ENCODE data around the gene DTNA. TPM values are rescaled to one million over a fixed set of nuclear protein-coding genes. Genes with fewer than 3 reads are reported as not detected.
"Not testable (repeated sequence)": the region's sequence is repeated elsewhere in the genome, so short reads cannot be mapped to it uniquely, and the experiment has no call there.

The DTNA gene
- polyA plus RNA-seq, 1 experiment, result 16.4 TPM

GRCh38 chr18:34913837-34914661, 204.0 kb downstream of the DTNA start:
- CTCF ChIA-PET, result no interaction called here

GRCh38 chr18:34915046-34915445, 204.9 kb downstream of the DTNA start:
- H3K4me3 ChIP-seq (ENCODE audit: low read depth, low read length), result no peak overlapping the region
- H3K9me3 ChIP-seq (ENCODE audit: control insufficient read depth, insufficient read depth, low read length), result no peaks in the 10 kb centered on the region
- DNase-seq (ENCODE audit: low read depth, low spot score), result no peak
- no peak for TF ChIP-seq CTCF (IDR thresholded peaks at IDR 0.05; ENCODE audit: low read depth, low read length)
- POLR2A ChIA-PET, result no interaction called here
- CTCF ChIA-PET, result no interaction called here
- no peak overlapping the region for H3K27ac ChIP-seq (ENCODE audit: low read depth, low read length)
- no peaks in the 10 kb centered on the region for H3K27me3 ChIP-seq (ENCODE audit: control insufficient read depth, insufficient read depth, low read length)

More at GRCh38 chr18:34913837-34914661, 204.0 kb downstream of the DTNA start:
- Histone ChIP-seq H3K4me3 (ENCODE audit: low read depth, low read length) (no peak overlapping the region), H3K27ac (ENCODE audit: low read depth, low read length) (peak overlapping the region; percentile 66), H3K9me3 (ENCODE audit: control insufficient read depth, insufficient read depth, low read length) (no peaks in the 10 kb centered on the region), H3K27me3 (ENCODE audit: control insufficient read depth, insufficient read depth, low read length) (no peaks in the 10 kb centered on the region)
- DNase-seq (ENCODE audit: low read depth, low spot score), result peak; percentile 61
- no peak for TF ChIP-seq CTCF (IDR thresholded peaks at IDR 0.05; ENCODE audit: low read depth, low read length)
- POLR2A ChIA-PET, result interaction anchor here (0.6 to 0.7 kb wide), 3 partner anchors 15 to 34 kb away, joined by 3 read pairs; no protein-coding TSS in a partner anchor

GRCh38 chr18:34916539-34916938, 206.4 kb downstream of the DTNA start:
- CTCF ChIA-PET; DNase-seq (ENCODE audit: low read depth, low spot score); H3K27ac ChIP-seq (ENCODE audit: low read depth, low read length); H3K4me3 ChIP-seq (ENCODE audit: low read depth, low read length); H3K9me3 ChIP-seq (ENCODE audit: control insufficient read depth, insufficient read depth, low read length); POLR2A ChIA-PET; H3K27me3 ChIP-seq (ENCODE audit: control insufficient read depth, insufficient read depth, low read length): not testable (repeated sequence)

GRCh38 chr18:34918856-34919255, 208.8 kb downstream of the DTNA start:
- ChIA-PET CTCF (no interaction called here), POLR2A (no interaction called here)
- no peaks in the 10 kb centered on the region for H3K27me3 ChIP-seq (ENCODE audit: control insufficient read depth, insufficient read depth, low read length)
- no peak for TF ChIP-seq CTCF (IDR thresholded peaks at IDR 0.05; ENCODE audit: low read depth, low read length)
- no peaks in the 10 kb centered on the region for H3K9me3 ChIP-seq (ENCODE audit: control insufficient read depth, insufficient read depth, low read length)
- no peak overlapping the region for H3K4me3 ChIP-seq (ENCODE audit: low read depth, low read length)
- no peak overlapping the region for H3K27ac ChIP-seq (ENCODE audit: low read depth, low read length)
- no peak for DNase-seq (ENCODE audit: low read depth, low spot score)

GRCh38 chr18:34921226-34921625, 211.1 kb downstream of the DTNA start:
- CTCF ChIA-PET, result interaction anchor here (1.1 kb wide), 1 partner anchor 54 kb away, joined by 5 read pairs; no protein-coding TSS in a partner anchor
- no peak for DNase-seq (ENCODE audit: low read depth, low spot score)
- TF ChIP-seq CTCF (IDR thresholded peaks at IDR 0.05; ENCODE audit: low read depth, low read length), result no peak

More at GRCh38 chr18:34921226-34921625, 211.1 kb downstream of the DTNA start:
- H3K9me3 ChIP-seq (ENCODE audit: control insufficient read depth, insufficient read depth, low read length), result no peaks in the 10 kb centered on the region
- POLR2A ChIA-PET, result no interaction called here
- H3K27me3 ChIP-seq (ENCODE audit: control insufficient read depth, insufficient read depth, low read length), result no peaks in the 10 kb centered on the region
- H3K4me3 ChIP-seq (ENCODE audit: low read depth, low read length), result no peak overlapping the region
- H3K27ac ChIP-seq (ENCODE audit: low read depth, low read length), result no peak overlapping the region
